ENCODE data around the gene NUDT11.
"Not testable (repeated sequence)": the region's sequence is repeated elsewhere in the genome, so short reads cannot be mapped to it uniquely, and the experiment has no call there.

NUDT11 gene

DNA sequence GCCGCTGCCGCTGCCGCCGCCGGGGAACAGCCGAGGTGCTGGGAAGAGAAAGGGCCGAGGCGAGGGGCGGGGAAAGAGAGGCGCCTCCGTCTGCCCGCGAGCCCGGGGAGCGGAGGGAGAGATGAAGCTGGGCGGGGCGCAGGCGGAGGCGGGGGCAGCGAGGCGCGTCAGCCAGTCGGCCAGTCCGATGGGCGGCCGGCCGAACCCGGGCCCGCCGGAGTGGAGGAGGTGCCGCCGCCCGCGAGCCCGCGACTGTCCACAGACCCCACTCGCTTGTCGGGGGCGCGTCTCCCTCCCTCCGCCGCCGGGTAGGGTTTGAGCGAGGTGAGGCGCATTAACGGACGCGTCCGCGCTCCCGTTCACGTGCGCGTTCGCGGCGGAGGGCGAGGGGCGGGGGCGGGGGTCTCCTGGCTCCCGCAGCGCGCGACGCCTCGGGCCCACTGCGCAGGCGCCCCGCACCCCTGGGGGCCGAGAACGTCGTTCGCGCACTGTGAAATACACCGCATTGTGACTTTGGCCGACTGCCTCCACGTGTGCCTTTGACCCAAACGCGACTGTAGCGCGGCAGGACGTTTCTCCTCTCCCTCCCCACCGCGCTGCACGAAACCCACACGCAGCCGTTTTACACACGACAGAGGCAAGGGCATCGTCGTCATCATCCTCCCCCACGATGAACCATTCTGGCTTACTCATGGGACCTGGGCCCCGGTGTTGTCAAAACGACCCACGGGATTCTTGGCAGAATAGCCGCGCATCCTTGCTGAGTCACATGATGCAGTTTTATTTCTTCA lies at the start of gene NUDT11:
Gene NUDT11 (minus strand): TSS at position 92 of the 791 bp plus-strand sequence. CDS start 148 bp downstream, outside the sequence.
- peak; percentile 91 for DNase-seq

DNA sequence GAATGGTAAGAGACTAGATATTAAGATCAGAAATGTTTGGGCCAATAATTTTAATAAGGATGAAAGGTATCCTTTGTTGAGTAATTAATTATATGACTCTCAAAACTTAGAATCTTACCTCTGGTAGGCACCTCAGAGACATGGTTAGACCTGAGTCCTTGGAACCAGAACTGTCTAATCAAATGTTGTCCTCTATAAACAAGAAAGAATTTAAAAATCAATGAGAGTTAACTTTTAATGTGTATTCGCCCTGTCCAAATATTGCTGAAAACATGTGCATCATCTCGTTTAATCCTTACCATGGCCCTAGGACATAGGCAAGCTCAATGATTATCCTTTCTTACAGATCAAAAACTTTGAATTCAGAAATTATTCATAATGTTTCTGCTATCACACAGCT lies 24.0 kb upstream of the NUDT11 start:
- DNase-seq: no peak

DNA sequence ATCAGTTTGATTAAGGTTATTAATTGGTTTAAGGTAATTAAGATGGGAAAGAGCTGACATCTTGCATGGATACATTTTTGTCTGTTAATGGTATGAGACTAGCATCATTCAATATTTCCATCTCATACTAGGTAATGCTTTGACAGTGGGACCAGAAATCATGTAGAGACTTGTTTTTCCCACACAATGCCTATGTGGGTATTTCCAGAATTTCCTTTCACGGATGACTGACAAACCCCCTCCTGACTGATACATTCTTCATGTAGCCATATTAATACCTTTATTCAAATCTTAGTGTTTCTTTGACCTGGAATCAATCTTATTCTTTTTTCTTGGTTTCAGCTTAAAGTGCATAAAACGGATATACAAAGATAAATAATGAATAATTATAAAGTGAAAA lies 22.7 kb upstream of the NUDT11 start:
- DNase-seq: not testable (repeated sequence)

DNA sequence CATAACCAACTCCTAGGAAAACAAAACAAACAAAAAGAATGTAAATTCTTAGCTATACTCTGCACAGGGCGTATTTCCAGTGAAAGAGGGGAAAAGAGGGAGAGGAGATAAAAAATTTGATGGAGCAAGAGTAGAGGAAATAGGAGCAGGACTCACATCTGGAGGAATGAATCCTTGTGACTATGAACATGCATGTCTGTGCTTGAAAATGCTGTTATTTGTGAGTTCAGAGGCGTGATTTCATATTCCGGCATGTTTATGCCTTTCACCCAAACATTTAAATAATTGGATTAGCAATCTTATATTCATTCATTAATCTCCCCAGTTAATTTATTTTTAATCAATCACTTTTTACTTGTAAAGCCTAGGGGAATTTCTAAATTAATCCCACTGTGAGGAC lies 11.2 kb upstream of the NUDT11 start:
- DNase-seq: no peak

DNA sequence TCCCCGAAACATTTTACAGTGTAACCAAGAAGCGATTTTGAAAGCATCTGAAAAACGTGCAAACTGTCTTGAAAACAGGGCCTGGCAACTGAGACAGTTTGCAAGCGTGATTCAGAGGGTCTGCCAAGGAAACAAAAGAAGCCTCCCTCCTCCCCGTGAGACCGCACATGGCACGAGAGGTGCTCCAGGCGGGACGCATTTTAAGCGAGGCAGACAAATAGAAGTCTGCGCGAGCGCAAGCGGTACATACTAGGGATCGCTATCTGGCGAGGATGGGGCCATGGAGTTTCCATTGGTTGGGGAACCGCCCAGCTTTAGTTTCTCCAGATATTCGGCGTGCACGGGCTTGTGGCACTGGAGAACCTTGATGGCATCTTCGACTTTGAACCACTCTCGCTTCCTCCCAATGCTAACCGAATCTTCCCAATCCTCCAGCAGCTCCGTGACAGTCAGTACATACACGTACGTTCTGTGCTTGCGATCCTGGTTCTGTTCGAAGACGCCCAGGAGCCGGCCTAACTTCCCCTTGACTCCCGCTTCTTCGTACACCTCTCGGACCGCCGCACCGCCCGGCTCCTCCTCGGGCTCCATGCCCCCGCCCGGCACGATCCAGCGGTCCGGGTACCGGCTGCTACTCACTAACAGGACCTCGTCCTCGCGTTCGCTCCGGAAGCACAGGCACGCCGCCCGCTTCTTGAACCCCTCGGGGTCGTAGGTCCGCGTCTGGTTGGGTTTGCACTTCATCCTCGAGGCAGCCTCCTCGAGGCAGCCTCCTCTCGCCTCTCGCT lies 497 bp downstream of the NUDT11 start:
- peak; percentile 54 for DNase-seq

DNA sequence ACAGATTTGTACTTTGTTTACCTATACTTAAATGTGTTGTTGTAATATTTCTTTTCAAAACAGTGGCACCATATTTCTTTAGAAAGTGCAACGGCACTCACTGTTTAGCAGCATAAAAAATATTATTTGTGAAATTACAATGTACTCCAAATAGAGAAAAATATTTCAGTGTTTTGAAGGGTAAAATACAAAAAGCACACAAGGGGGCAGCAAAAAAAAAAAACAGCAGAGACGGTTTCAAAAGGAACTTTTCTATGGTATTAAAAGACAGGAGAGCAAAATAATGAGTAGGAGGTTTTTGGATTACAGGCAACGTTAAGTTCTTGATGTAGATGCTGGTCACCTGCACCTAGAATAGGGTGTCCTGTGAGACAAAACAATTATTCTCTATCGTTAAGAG lies 2.0 kb downstream of the NUDT11 start:
- DNase-seq: peak; percentile 1

DNA sequence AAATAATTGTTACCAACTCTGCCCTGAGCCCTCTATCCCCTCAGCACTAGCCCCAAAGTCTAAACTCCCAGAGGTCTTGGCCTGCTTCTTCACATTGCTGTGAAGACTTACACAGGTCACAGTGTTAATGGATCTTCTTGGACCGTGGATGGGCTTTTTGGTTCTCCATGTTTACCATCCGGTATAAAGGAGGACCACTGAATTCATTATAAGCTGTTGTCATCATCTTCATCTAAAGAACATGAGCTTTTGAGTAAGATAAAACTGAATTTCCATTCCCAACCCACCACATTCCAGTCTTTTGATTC lies 8.5 kb downstream of the NUDT11 start:
- DNase-seq: peak; percentile 8

DNA sequence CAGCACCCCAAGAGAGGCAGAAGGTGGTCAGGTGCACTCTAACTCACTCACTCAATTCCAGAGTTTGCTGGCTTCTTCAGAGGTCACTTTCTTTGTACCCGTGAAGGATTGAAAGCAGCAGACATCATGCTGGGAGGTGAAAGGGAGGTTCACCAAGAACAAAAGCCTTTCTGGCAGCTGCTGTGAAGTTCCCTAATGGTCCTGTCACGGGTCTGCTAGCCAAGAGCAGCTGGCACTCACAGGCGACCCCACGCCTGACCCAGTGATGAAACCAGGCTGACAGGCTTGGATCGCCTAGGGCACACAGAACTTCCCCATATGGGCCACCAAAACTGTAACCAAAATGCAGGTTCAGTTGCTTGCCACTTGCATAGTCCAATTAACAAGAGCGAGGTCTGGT lies 11.8 kb downstream of the NUDT11 start:
- DNase-seq: no peak

DNA sequence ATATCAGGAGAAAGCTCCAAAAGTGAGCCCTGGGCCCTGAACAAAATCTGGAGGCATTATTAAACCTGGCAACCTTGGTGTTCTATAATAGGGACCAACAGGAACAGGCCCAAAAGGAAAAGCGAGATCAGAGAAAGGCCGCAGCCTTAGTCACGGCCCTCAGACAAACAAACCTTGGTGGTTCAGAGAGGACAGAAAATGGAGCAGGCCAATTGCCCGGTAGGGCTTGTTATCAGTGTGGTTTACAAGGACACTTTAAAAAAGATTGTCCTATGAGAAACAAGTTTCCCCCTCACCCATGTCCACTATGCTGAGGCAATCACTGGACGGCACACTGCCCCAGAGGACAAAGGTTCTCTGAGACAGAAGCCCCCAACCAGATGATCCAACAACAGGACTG lies 14.0 kb downstream of the NUDT11 start:
- not testable (repeated sequence) for DNase-seq

DNA sequence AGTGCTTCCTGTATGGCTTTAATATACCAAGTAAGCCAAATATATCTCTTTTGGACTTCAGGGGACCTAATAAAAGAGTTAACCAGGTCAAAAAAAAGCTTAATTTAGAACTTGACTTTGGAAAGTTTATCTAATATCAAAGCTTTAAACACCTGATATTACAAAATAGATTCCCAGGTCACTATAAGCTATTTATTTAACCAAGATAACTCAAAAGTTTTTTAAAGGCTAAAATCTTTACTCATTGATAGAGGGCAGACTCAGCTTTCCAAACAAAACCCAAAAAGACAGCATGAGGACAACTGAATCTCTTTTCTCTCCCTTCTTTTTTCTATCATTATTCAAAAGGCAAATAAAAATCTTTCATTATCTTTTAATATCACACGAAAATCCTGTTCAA lies 19.5 kb downstream of the NUDT11 start:
- no peak for DNase-seq

DNA sequence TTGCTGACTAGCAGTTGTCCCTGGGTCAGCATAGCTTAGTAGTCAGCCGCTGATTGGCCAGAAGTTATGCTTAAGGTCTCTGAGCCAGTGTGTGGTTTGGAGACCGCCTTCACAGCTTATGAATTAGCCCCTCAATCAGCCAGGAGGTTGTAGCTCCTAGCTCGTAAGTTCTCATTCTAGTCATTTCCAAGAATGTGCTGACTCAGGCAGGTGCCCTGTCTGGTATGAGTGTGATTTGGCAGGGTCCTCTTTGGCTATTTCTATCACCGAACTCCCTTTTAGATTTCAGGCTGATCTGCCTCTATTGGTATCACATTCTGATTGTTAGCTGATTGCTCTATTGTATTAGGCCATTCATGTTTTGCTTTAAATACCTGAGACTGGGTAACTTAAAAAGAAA lies 33.1 kb downstream of the NUDT11 start:
- DNase-seq: no peak

DNA sequence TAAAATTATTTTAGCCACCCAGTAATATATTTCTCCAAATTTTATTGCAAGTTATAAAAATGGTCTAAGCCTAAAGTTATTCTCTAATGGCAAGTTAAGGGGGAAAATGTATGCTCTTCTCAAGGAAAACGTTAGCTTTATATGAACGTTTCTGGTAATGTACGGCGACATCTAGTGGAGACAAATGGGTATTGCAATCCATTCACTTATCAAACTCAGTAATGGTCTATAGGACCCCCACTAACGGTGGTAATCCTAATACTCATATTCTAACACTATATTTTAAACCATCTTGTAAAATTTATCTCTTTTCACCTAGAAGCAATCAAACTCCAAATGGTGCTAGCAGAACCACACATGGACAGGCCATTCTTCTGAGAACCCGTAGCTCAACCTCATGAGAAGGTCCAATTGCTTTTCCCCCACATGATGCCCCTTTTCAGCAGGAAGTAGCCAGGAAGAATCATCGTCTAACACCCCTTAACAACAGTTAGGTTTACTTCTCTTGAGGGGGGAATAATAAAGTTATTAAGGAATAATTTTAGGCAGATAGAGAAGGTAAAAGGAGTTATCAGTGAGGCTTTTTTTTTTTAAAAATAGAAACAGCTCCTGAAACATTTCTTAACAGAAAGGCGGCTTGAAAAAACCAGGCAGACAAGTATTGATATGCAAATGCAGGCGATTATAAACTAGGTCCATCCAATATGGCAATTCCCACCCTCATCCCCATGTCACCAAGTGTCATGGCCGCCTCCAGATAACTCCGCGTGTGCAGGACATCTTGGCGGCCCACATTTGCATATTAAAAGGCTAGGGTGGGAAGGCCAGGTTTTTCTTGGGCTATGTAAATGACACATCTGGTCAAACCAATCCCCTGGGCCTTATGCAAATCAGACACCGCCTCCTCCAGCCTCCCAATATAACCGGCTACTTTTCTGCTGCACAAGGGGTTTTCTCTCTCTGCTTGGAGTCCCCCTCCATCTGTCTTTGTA lies 35.0 kb downstream of the NUDT11 start:
- peak; percentile 25 for DNase-seq

DNA sequence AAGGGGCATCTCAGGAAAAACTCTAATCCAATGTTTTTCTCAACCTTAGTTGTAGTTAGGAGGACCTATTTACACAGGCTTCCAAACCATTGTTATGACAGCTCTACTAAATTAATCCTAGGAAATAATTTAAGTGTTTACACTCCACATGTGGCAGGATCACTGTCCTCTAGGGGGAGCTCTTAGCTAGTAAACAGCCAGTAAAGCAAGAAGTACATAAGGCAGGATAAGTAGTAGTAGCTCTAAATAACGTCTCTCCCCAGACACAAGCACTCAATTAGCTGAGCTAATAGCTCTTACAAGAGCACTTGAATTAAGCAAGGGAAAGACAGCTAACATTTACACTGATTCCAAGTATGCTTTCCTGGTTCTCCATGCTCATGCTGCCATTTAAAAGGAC lies 37.3 kb downstream of the NUDT11 start:
- no peak for DNase-seq

DNA sequence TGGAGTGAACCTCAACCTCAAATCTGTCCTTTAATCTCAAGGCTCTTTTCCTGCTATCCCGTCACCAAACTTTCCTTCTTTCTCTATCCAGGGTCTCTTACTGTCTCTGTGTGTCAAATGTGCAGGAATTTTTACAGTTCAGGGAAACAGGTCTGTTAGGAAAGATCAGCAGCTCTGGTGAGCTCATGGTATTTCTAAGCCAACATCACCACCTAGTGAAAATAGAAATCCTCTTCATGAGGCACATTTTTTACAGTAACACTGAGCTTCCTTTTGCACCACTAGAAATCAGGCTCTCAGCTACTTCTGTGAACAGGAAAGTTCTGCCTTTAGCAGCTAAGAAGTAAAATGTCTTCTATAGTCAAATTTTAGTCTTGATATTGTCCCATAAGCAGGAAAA lies 39.6 kb downstream of the NUDT11 start:
- DNase-seq: no peak

DNA sequence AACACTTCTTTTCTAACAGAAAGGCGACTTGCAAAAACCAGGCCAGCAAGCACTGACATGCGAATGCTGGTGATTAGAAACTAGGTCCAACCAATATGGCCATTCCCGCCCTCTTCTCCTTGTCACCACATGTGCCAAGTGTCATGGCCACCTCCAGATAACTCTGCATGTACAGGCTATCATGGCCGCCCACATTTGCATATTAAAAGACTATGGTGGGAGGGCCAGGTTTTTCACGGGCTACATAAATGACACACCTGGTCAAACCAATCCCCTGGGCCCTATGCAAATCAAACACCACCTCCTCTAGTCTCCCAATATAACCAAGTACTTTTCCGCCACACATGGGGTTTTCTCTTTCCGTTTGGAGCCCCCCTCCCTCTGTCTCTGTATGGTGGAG lies 40.1 kb downstream of the NUDT11 start:
- no peak for DNase-seq

DNA sequence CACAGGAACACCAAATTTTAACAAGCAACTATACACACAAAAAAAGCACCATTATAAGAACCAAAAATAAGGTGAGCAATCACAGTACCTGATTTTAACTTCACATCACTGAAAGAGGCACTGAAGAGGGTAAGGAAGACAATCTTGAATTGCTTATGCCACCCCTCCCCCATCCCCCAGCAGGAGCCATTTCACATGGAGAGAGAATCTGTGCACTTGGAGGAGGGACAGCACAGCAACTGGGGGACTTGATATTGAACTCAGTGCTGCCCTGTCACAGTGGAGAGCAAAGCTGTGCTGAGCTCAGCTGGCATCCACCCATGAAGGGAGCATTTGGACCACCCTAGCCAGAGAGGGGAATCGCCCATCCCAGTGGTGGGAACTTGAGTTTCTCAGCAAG lies 56.0 kb downstream of the NUDT11 start:
- no peak for DNase-seq
